PC-9 (cell line): ENCODE measurements around the gene TLE3. TPM values are rescaled to one million over a fixed set of nuclear protein-coding genes. Genes with fewer than 3 reads are reported as not detected.

Source experiments
- BruUV-seq: library from RNA; stranded (reverse); fragments of 400-500 nt; replicated peaks from 2 replicates; lab custom pipeline; 2021; lab: Mats Ljungman, UMichigan
- CTCF ChIA-PET: fragments of 300-600 bp; sonication (Branson Sonifier 250); formaldehyde crosslinking; loops from one replicate; lab custom pipeline; 2022; ENCODE audit warnings: antibody characterized with exemption; lab: Charles Lee
- POLR2A ChIA-PET: fragments of 300-600 bp; sonication (Branson Sonifier 250); formaldehyde crosslinking; loops from one replicate; lab custom pipeline; 2022; ENCODE audit warnings: antibody characterized with exemption; ENCODE audit not compliant: unreplicated experiment; lab: Charles Lee
- DNase-seq, 2 experiments: peaks; one replicate each; pipeline versions ENCODE4 v3.0.0 to v3.0.0-alpha.2; 2015 to 2022; ENCODE audit warnings: mixed read lengths in 1 of 2
- H2AFZ ChIP-seq: fragments of 200-600 bp; sonication (generic); 2 replicates; pipeline ENCODE4 v1.8.1; 2017; ENCODE audit warnings: antibody characterized with exemption
- H3F3A ChIP-seq: fragments of 200-600 bp; sonication (generic); 2 replicates; pipeline ENCODE4 v1.8.1; 2017; ENCODE audit warnings: antibody characterized with exemption, mild to moderate bottlenecking, low read depth; ENCODE audit not compliant: insufficient read depth
- H3K27ac ChIP-seq: fragments of 200-600 bp; sonication (generic); 2 replicates; pipeline ENCODE4 v1.6.1; 2016; ENCODE audit warnings: mixed run types
- H3K27me3 ChIP-seq: fragments of 200-600 bp; sonication (generic); 2 replicates; pipeline ENCODE4 v1.6.1; 2016; ENCODE audit warnings: low read depth, mixed run types; ENCODE audit not compliant: insufficient read depth
- H3K36me3 ChIP-seq: fragments of 200-600 bp; sonication (generic); 2 replicates; pipeline ENCODE4 v1.6.1; 2016; ENCODE audit warnings: low read depth, mixed run types
- H3K4me1 ChIP-seq: fragments of 200-600 bp; sonication (generic); replicated peaks from 2 replicates; pipeline ENCODE4 v1.6.1; 2016; ENCODE audit warnings: mixed run types; ENCODE audit not compliant: insufficient read depth
- H3K4me2 ChIP-seq: fragments of 200-600 bp; sonication (generic); 2 replicates; pipeline ENCODE4 v1.6.1; 2017; ENCODE audit warnings: mixed run types
- H3K4me3 ChIP-seq: fragments of 200-600 bp; sonication (generic); 2 replicates; pipeline ENCODE4 v1.6.1; 2016; ENCODE audit warnings: mixed run types
- H3K79me2 ChIP-seq: fragments of 200-600 bp; sonication (generic); 2 replicates; pipeline ENCODE4 v1.6.1; 2017; ENCODE audit warnings: low read depth, mixed run types
- H3K9me2 ChIP-seq: fragments of 200-600 bp; sonication (generic); 2 replicates; pipeline ENCODE4 v1.8.1; 2017; ENCODE audit warnings: mild to moderate bottlenecking; ENCODE audit not compliant: insufficient read depth
- H3K9me3 ChIP-seq: fragments of 200-600 bp; sonication (generic); 2 replicates; pipeline ENCODE4 v1.8.1; 2016; ENCODE audit warnings: low read depth; ENCODE audit not compliant: insufficient read depth
- H4K20me1 ChIP-seq: fragments of 200-600 bp; sonication (generic); 2 replicates; pipeline ENCODE4 v1.8.1; 2017; ENCODE audit not compliant: insufficient read depth
- EZH2 ChIP-seq: fragments of 200-600 bp; sonication (generic); IDR thresholded peaks from 2 replicates; pipeline ENCODE4 v1.8.0; 2017; ENCODE audit warnings: antibody characterized with exemption, low read depth
- intact Hi-C: fragments of 100-400 bp; cut with micrococcal nuclease; formaldehyde crosslinking; loops from one replicate; pipeline ENCODE4 v1.10.0; 2022; ENCODE audit not compliant: unreplicated experiment
- total RNA-seq: library from RNA; stranded (reverse); gene quantifications from 2 replicates; pipeline ENCODE4 v1.2.3, GENCODE V29; 2021
- TF ChIP-seq, protein P1 (sequence below): fragments of 200-600 bp; sonication (generic); conservative IDR thresholded peaks from 2 replicates; pipeline ENCODE4 v1.6.1; 2017; ENCODE audit warnings: mixed run types, antibody characterized with exemption, mild to moderate bottlenecking, moderate library complexity

TLE3 gene
- total RNA-seq, 1 experiment from 2014 or later: 51.3 TPM

DNA sequence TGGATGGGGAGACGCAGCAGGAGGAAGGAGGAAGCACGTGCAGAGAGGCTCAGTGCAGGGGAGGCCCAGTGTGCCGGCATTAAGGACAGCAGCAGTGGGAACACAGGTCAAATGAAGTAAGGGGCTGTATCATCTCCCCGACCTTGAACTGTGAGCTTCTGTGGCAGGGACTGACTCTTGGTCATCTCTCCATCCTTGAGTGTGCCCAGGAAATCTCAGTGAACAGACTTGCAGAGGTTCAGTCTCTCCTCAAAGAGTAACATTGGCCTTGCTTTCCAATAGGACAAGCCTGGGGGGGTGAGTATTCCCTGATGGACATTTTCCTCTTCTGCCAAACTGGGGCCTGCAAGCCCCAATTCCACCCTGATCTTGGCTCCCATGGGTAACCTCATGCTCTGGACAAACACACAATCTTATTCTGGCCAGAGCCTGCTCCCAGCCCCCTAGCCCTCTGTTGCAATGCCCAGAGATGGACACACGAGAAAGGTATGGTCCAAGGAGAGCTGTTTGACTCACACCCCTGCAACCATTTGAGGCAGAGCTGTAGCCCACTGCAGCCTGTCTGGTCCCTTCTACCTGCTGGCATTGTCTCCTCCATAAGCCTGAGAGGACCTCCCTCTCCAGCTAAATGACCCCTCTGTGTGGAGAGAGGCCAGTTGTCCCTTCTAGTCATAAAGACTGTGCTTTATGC, 50.9 kb downstream of the TLE3 start:
- H3K9me3 ChIP-seq: no peaks in the 10 kb centered on the region
- peaks cover 24% of the 10 kb centered on the region; the same call in 1 of the 2 replicates for H3F3A ChIP-seq
- intact Hi-C loops: no loop called here
- ChIA-PET CTCF (no interaction called here), POLR2A (no interaction called here)
- H3K79me2 ChIP-seq: no peaks in the 10 kb centered on the region
- no peaks in the 10 kb centered on the region for H3K4me1 ChIP-seq
- BruUV-seq: no TSS peak
- H2AFZ ChIP-seq: no peak overlapping the region
- no peak for TF ChIP-seq EZH2
- TF ChIP-seq, protein P1, sequence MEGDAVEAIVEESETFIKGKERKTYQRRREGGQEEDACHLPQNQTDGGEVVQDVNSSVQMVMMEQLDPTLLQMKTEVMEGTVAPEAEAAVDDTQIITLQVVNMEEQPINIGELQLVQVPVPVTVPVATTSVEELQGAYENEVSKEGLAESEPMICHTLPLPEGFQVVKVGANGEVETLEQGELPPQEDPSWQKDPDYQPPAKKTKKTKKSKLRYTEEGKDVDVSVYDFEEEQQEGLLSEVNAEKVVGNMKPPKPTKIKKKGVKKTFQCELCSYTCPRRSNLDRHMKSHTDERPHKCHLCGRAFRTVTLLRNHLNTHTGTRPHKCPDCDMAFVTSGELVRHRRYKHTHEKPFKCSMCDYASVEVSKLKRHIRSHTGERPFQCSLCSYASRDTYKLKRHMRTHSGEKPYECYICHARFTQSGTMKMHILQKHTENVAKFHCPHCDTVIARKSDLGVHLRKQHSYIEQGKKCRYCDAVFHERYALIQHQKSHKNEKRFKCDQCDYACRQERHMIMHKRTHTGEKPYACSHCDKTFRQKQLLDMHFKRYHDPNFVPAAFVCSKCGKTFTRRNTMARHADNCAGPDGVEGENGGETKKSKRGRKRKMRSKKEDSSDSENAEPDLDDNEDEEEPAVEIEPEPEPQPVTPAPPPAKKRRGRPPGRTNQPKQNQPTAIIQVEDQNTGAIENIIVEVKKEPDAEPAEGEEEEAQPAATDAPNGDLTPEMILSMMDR: no peak
- H3K27ac ChIP-seq: no peak overlapping the region
- H3K4me3 ChIP-seq: no peak overlapping the region
- H3K9me2 ChIP-seq: no peaks in the 10 kb centered on the region
- H3K36me3 ChIP-seq: no peaks in the 10 kb centered on the region
- H4K20me1 ChIP-seq: no peaks in the 10 kb centered on the region
- no peaks in the 10 kb centered on the region for H3K27me3 ChIP-seq
- DNase-seq: no peak
- no peak overlapping the region for H3K4me2 ChIP-seq

DNA sequence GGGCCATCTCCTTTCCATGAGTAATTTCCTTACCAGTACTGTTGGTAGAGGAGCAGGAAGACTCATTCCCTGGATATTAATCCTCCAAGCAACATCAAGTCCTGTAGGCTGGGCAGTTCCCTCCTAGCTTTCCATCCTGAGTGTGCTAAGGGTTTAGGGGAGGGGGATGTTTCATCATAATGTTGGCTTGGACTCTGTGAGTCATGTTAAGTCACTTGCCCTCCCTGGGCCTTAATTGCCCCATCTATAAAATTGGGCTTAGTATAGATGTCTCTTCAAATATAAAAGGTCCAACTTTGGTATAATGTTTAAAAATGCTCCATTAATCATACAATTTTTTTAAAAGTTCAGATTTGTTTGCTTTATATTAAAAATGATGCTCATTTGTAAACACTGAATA, 52.7 kb downstream of the TLE3 start:
- H3K9me3 ChIP-seq: no peaks in the 10 kb centered on the region
- H3K79me2 ChIP-seq: no peaks in the 10 kb centered on the region
- TF ChIP-seq, protein P1: no peak
- TF ChIP-seq EZH2: no peak
- ChIA-PET CTCF (no interaction called here), POLR2A (interaction anchor here (0.6 to 0.7 kb wide), 2 partner anchors 9 to 69 kb away, joined by 3 to 9 read pairs; no protein-coding TSS in a partner anchor)
- no peak for DNase-seq
- H3K27ac ChIP-seq: no peak overlapping the region
- H3K36me3 ChIP-seq: no peaks in the 10 kb centered on the region
- H3F3A ChIP-seq: peaks cover 22% of the 10 kb centered on the region; the same call in 1 of the 2 replicates
- H4K20me1 ChIP-seq: no peaks in the 10 kb centered on the region
- H3K4me3 ChIP-seq: no peak overlapping the region
- no TSS peak for BruUV-seq
- no peak overlapping the region for H2AFZ ChIP-seq
- intact Hi-C loops: no loop called here
- no peaks in the 10 kb centered on the region for H3K27me3 ChIP-seq
- H3K4me1 ChIP-seq: no peaks in the 10 kb centered on the region
- H3K9me2 ChIP-seq: no peaks in the 10 kb centered on the region
- H3K4me2 ChIP-seq: no peak overlapping the region

DNA sequence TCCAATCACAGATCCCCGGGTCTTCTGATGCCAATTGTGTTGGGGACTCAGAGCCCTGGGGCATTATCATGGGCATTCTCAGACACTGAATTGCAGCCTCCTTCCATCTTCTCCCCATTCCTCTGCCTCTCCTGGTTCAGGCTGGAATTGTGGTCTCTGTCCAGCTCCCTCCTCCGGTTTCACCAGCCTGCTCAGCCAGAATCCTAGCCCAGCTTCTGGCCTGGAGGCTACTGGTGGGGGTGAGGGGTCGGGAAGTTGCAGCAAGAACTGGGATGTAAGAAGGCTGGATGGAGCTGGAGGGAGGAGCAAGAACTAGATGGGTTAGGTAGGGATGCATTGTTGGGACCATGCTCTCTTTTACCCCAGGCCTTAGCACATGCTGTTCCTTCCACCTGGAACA, 53.5 kb downstream of the TLE3 start:
- no TSS peak for BruUV-seq
- Histone ChIP-seq H4K20me1 (no peaks in the 10 kb centered on the region), H3K36me3 (no peaks in the 10 kb centered on the region), H2AFZ (no peak overlapping the region), H3F3A (peaks cover 22% of the 10 kb centered on the region; the same call in 1 of the 2 replicates), H3K4me2 (no peak overlapping the region), H3K9me3 (no peaks in the 10 kb centered on the region), H3K27me3 (no peaks in the 10 kb centered on the region), H3K4me1 (no peaks in the 10 kb centered on the region), H3K79me2 (no peaks in the 10 kb centered on the region), H3K4me3 (no peak overlapping the region), H3K27ac (no peak overlapping the region), H3K9me2 (no peaks in the 10 kb centered on the region)
- no peak for DNase-seq
- intact Hi-C loops: no loop called here
- POLR2A ChIA-PET: no interaction called here
- no peak for TF ChIP-seq EZH2
- TF ChIP-seq, protein P1: no peak
- CTCF ChIA-PET: no interaction called here
